Mesothelial cell of epicardium (in vitro differentiated cells): ENCODE data around the gene ISCA2. TPM values are rescaled to one million over a fixed set of nuclear protein-coding genes. Genes with fewer than 3 reads are reported as not detected.
A peak's percentile ranks its signal among the peaks of the same experiment; 100 is the strongest.

Experiments used
- DNase-seq, 2 experiments: peaks; one replicate each; pipeline ENCODE4 v3.0.0; 2021; ENCODE audit warnings: low spot score in 2 of 2; ENCODE audit not compliant: unreplicated experiment in 2 of 2
- H3K27ac Mint-ChIP-seq: 2 replicates; pipeline ENCODE4 v1.8.0; 2021; ENCODE audit warnings: mixed read lengths
- H3K27me3 Mint-ChIP-seq: 2 replicates; pipeline ENCODE4 v1.8.0; 2021; ENCODE audit warnings: low read depth, mixed read lengths
- H3K36me3 Mint-ChIP-seq: 2 replicates; pipeline ENCODE4 v1.8.0; 2021; ENCODE audit warnings: mixed read lengths
- H3K4me1 Mint-ChIP-seq: 2 replicates; pipeline ENCODE4 v1.8.0; 2021; ENCODE audit warnings: mixed read lengths
- H3K4me3 Mint-ChIP-seq: 2 replicates; pipeline ENCODE4 v1.8.0; 2021; ENCODE audit warnings: mild to moderate bottlenecking, moderate library complexity, mixed read lengths
- H3K9me3 Mint-ChIP-seq: 2 replicates; pipeline ENCODE4 v1.8.0; 2021; ENCODE audit warnings: mixed read lengths
- CTCF ChIP-seq: fragments of 200-600 bp; sonication (generic); IDR thresholded peaks from one replicate; pipeline ENCODE4 v1.5.0; 2021; ENCODE audit warnings: antibody characterized with exemption; ENCODE audit not compliant: unreplicated experiment
- total RNA-seq: library from RNA; stranded (reverse); gene quantifications from 3 replicates; pipeline ENCODE4 v1.2.1, GENCODE V29; 2021

Gene ISCA2
- total RNA-seq, 1 donor from 2014 or later = 24.1 TPM

- no peak for DNase-seq
- no peaks in the 10 kb centered on the region for H3K9me3 Mint-ChIP-seq
- H3K4me1 Mint-ChIP-seq = no peaks in the 10 kb centered on the region
- no peak overlapping the region for H3K4me3 Mint-ChIP-seq
- H3K27me3 Mint-ChIP-seq = no peaks in the 10 kb centered on the region
- H3K36me3 Mint-ChIP-seq = peaks cover 30% of the 10 kb centered on the region
- TF ChIP-seq CTCF = no peak
- no peak overlapping the region for H3K27ac Mint-ChIP-seq
These were observed 17.9 kb upstream of the ISCA2 start for GRCh38 chr14:74475678-74476077.

DNA sequence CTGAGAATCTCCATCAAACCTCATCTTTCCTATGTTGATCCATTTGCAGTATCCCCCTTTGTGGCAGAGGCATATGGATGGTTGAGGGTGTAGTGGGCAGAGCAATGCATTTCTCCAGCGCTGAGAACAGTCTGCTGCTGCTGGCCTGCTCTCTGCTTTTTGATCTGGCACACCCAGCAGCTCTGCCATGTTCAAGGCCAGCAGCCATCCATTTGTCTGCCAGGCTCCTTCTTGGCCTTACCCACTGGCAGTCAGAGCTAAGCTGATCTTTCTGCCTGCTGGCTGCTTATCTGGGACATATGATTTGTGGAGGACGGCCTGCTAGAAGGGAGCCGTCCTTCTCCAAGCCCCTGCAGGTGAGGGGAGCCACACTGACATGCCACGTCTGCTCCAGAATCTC, 17.5 kb upstream of the ISCA2 start:
- no peaks in the 10 kb centered on the region for H3K27me3 Mint-ChIP-seq
- TF ChIP-seq CTCF = no peak
- H3K9me3 Mint-ChIP-seq = no peaks in the 10 kb centered on the region
- no peak overlapping the region for H3K4me3 Mint-ChIP-seq
- DNase-seq = no peak
- peaks cover 33% of the 10 kb centered on the region for H3K36me3 Mint-ChIP-seq
- H3K4me1 Mint-ChIP-seq = no peaks in the 10 kb centered on the region
- H3K27ac Mint-ChIP-seq = no peak overlapping the region

GRCh38 chr14:74476607-74477006, 17.0 kb upstream of the ISCA2 start:
- Mint-ChIP-seq H3K4me1 (no peaks in the 10 kb centered on the region), H3K27me3 (no peaks in the 10 kb centered on the region), H3K27ac (no peak overlapping the region), H3K4me3 (no peak overlapping the region), H3K9me3 (no peaks in the 10 kb centered on the region), H3K36me3 (peaks cover 33% of the 10 kb centered on the region)
- TF ChIP-seq CTCF = no peak
- no peak for DNase-seq

- Mint-ChIP-seq H3K36me3 (peaks cover 15% of the 10 kb centered on the region), H3K27me3 (no peaks in the 10 kb centered on the region), H3K4me1 (no peaks in the 10 kb centered on the region), H3K27ac (no peak overlapping the region), H3K9me3 (no peaks in the 10 kb centered on the region), H3K4me3 (no peak overlapping the region)
- DNase-seq = no peak
- TF ChIP-seq CTCF = peak; percentile 56
These were observed 14.4 kb upstream of the ISCA2 start for GRCh38 chr14:74478996-74479635.

DNA sequence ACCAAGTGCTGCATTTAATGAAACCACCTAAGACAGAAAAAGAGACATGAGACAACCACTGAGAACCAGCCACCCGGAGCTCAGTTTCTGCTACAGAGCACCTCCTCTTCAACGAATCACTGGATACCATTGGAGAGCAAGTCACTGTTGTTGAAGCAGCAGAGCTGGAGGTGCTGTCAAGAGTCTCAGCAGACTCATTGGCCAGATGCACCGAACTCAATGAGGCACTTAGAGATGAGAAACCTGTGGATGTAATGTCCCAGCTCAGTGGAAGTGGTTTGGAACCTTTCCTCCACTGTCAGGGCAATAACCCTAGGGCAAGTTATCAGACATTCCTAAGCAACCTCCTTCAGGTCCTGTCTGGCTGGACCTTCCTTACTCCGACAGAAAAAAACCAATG, 13.5 kb upstream of the ISCA2 start:
- no peak for TF ChIP-seq CTCF
- no peak for DNase-seq
- no peaks in the 10 kb centered on the region for H3K9me3 Mint-ChIP-seq
- H3K36me3 Mint-ChIP-seq = peaks cover 18% of the 10 kb centered on the region
- no peaks in the 10 kb centered on the region for H3K27me3 Mint-ChIP-seq
- H3K4me1 Mint-ChIP-seq = no peaks in the 10 kb centered on the region
- no peak overlapping the region for H3K27ac Mint-ChIP-seq
- H3K4me3 Mint-ChIP-seq = no peak overlapping the region

DNA sequence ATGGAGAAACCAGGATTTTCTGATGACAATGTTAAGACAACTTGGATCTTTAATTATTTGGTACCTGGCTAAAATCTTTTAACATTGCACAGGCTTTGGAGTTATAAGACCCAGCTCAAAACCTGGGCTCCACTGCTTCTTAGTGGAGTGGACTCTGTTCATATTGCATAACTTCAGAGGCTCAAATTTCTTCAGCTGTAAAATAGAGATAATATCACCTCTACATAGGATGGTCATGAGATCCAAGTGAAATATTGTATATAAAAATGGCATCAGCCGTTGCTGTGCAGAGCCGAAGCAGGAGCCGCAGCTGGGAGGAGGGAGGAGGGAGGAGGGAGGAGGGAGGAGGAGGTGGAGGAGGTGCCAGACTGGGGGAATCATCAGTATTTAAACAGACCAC, 11.0 kb upstream of the ISCA2 start:
- Mint-ChIP-seq H3K4me3 (no peak overlapping the region), H3K36me3 (peaks cover 18% of the 10 kb centered on the region), H3K27ac (no peak overlapping the region), H3K4me1 (peaks cover 8% of the 10 kb centered on the region), H3K9me3 (no peaks in the 10 kb centered on the region), H3K27me3 (no peaks in the 10 kb centered on the region)
- TF ChIP-seq CTCF = no peak
- DNase-seq = no peak
